GM21528 (cell line): ENCODE data around the gene CST7.

Experiments used
- ATAC-seq: cut with Tn5 transposase; IDR thresholded peaks from one replicate; pipeline ENCODE4 v1.9.1; 2021; ENCODE audit warnings: mild to moderate bottlenecking, moderate library complexity; ENCODE audit not compliant: unreplicated experiment, low FRiP score

CST7 gene

DNA sequence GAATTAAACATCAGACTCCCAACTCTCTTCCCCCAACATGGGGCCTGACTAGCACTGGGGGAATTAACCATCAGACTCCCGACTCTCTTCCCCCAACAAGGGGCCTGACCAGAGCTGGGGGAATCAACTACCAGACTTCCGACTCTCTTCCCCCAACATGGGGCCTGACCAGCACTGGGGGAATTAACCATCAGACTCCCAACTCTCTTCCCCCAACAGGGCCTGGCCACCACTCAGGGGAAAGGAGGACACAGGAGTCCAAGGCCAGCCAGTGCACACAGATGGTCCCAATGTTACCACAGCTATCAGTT, 13.1 kb downstream of the CST7 start:
- no peak for ATAC-seq

DNA sequence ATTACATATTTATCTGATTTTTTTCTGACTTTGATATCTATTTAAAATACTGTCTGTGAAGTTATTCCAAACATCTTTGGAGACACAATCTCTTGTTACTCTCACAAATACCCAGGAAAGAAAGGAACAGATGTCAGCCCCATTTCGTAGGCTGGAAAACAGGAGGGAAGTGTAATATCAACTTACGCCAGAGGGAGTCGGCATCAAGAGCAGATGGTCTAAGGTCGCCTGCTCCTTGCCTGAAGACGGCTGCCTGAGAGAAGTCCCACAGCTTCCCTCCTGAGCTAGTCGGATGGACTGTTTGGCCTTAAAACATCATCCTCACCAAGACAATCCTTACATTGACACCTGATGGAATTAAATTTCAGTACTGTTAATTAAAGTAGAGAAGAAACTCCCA, 13.4 kb downstream of the CST7 start:
- no peak for ATAC-seq

DNA sequence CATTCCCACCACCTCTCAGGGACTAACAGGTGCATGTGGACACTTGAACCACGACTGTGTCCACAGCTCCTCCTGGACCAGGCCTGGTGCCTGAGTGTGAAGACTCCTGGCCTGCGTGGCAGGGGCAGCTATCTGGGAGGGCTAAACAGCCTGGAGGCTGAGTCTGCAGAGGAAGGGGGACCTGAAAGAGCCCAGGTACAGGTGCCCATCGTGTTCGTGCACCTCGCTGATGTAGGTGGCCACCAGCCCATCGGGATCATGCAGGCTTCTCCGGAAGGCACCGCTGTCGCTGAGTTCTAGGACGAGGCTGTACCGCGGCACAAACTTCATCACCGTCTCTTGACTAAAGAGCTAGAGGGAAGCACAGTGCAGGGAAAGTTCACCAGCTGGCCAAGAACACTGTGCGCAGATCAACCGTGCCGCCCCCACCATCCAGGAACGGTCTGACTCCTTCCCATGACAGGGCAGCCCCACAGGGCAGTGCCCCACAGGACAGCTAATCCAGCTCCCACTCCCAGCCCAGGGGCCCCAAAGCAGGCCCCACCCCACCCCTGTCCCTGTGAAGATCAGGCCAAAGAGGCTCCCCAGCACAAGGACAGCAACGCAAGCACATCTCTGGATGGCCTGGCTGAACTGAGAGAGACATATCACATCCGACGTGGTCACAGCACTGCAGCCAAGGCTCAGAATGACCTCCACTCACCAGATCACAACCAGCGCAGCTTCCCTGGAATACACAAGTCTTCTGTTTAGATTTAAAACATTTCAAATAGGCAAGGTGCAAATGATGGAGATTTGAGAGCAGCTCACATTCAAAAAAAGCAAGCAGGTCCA, 14.8 kb downstream of the CST7 start:
- no peak for ATAC-seq

DNA sequence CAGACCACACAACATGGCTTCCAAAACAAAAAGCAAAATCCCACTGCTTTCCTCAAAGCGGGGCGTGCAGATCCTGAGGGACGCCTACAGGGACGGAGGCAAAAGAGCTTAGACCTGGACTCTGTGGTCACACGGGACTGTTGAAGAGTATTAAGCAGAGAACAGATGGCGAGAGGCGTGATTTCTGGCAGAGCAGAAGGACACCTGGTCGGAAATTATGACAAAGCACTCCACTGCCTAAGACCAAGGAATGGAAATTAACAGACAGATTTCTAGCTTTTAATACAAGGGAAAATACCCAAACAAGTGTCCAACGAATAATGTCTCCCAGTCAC, 15.4 kb downstream of the CST7 start:
- ATAC-seq, result no peak

DNA sequence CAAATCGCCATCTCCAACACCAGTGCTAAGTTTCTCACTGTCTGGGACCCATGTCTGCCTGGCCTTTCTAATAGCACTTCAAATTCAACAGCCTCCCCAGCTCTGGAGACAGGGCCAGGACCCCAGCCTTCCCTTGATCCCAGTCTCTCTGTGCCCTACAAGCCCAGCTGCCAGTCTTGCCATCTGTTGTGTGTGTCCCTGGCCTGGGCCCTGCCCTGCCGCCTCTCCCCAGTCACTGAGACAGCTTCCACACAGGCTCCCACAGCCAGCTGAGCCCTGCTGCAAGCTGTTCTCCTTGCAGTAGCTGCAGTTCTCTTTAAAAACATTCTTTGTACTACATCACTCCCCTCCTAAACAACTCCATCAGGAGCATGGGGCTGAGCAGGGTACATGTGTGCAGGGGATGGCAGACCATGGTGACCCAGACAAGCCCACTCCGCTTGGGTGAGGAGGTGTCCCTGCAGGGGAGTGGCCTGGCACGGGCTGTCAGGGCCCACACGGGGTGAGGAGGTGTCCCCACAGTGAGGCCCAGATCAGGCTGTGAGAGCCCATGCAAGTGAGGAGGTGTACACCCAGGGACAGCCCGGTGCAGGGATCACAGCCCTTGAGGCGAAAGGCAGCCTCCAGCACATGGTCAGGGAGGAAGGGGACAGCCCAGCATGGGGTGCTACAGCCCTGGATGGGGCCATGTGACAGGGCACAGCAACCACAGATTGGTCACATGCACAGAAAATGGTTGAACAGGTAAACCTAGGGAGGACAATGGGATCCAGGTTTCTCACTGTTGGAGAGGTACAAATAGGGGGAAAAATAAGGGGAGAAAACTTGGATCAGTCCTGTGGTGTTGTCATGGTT, 16.2 kb downstream of the CST7 start:
- ATAC-seq, result no peak

DNA sequence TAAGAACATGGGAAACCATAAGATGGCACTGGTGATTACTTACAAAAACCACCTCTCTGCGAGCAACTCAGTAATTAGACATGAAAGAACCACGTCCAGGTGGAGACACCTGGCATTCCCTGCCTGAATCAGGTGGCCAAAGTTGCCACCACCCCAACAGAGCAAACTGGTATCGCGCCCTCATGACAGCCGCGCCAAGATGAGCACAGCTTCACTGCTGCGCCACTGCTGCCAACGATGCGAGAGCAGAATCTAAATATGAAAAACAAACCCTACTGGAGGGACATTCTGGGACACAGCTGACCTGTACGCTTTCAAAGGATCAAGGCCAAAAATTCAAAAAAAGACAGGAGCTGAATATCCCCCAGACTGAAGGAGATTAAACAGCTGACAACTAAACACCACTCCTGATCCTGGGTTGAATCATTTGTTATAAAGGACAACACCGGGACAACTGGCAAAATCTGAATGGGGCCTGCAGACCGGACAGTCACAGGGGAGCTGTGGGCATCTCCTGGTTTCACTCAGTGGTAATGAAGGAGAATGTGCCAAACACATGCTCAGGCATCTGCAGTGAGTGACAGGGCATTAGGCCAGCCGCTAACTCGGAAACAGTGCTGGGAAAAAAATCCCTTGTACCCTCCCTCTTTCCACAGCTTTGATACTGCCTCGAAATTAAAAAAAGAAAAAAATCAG, 17.4 kb downstream of the CST7 start:
- no peak for ATAC-seq

DNA sequence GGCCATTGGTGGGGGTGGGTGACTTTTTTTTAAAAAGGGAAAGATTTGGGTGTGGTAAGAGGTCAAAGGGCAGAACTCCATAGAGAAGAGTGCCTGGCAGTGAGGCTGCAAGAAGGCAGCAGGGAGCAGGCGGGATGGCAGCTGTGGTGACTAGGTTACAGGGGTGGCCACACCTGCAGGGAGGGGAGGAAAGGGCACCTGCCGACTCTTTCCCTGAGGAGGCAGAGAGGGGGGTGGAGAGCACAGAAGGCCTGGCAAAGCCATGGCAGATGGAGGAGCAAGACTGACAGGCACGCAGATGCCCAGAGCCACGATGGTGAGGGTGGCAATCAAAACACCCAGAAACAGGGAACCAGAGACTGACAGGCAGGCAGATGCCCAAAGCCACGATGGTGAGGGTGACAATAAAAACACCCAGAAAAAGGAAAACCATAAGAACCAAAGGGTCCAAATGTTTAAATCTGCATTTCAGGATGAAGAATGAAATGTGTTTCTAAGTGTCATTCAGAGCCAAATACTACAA, 19.3 kb downstream of the CST7 start:
- ATAC-seq, result no peak

DNA sequence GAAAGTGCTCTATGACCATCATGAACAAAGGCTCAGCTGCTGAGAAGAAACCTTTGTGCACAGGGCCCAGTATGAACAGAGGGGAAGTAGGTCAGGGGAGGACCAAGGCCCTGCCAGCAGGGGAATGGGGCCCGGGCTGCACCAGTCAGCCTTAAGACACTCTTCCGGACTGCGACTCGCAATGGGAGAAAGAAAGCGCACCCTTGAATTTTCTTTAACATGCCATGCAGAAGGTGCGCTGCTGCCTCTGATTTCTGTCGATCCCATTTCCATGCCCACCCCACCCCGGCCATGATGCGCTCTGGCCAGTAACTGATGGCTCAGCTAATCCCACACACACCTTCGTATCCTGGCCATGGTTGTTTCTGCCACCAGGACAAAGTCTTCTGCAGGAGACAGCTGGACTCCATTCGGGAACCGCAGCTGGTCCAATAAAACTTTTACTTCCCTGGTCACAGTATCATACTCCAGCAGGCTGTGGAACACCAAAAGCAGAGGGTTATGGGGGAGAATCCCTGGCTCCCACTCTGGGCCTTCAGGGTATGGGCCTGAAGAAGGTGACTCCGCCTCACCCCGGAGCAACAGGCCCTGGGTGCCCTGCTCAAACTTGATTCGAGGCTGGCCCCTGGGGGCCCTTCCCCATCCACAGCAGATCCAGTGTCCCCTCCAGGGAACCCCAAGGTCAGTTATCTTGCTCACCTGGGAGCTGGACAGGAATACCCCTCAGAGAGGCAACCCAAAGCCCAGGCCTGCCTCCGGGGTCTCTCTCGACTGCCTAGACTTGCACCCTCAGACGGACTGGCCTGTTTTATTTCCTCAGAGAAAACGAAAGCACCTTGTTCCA, 20.3 kb downstream of the CST7 start:
- ATAC-seq, result no peak

DNA sequence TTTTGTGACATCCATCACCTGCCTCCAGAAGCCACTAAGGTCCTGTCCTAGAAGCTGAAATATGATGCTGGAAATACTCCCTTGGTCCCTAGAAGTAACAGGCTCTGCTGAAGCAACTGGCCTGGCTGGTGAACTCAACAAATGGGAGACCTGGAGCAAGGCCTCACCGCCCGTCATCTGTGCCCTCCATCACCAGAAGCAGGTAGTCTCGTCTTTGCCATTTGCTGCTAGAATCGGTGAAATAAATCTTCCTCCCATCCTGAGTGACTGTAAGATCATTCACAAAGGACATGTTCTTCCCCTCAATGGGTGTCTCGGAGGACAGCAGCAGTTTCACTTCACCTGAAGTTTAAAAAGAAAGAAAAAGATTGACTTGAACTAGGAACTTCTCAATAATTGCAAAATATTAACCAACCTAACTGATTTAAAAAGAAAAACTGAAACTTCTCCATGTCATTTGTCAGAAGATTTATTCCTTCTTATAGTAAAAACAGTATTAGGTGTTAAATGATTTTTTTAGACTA, 21.0 kb downstream of the CST7 start:
- ATAC-seq, result no peak

DNA sequence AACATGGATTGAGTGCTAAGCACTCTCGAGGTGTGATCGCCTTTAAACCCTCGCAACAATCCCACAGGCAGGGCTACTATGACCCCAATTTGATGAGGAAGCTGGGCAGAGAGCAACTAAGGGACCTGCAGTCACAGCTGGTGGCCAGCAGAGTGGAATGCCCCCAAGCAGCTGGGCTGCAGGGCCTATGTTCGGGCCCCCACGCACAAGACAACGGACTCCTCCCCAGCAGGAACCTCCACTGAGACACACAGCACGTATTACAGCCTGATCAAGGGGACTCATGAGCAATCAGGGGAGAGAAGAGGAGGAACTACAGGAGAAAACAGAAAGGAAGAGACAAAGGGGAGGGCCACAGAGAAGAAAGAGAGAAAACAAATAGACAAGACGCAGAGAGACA, 21.7 kb downstream of the CST7 start:
- no peak for ATAC-seq

DNA sequence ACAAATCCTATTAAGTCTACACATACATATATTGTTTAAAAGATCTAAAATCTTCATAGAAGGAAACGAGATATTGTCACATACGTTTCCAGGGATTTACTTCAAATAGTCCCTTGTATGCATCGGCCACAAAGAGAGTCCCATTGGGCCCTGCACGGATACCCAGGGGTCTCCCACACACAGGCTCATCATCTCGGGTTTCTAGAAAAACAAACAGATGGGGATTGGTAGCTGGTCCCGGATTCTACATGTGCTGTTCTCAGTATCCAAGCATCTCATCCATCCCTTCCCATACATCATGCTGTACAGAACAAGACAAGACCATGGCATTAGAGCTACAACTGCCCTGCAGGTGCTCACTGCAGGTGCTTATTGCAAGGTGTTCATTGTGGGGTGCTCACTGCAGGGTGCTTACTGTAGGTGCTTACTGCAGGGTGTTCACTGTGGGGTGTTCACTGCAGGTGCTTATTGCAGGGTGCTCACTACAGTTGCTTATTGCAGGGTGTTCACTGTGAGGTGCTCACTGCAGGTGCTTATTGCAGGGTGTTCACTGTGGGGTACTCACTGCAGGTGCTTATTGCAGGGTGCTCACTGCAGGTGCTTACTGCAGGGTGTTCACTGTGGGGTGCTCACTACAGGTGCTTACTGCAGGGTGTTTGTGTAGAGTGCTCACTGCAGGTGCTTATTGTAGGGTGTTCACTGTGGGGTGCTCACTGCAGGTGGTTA, 22.5 kb downstream of the CST7 start:
- no peak for ATAC-seq

DNA sequence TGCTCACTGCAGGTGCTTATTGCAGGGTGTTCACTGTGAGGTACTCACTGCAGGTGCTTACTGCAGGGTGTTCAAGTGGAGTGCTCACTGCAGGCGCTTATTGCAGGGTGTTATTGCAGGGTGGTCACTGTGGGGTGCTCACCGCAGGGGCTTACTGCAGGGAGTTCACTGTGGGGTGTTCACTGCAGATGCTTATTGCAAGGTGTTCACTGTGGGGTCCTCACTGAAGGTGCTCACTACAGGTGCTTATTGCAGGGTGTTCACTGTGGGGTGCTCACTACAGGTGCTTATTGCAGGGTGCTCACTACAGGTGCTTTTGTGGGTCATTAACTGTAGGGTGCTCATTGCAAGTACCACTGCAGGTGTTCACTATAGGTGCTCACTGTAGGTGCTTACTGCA, 23.3 kb downstream of the CST7 start:
- ATAC-seq, result no peak

DNA sequence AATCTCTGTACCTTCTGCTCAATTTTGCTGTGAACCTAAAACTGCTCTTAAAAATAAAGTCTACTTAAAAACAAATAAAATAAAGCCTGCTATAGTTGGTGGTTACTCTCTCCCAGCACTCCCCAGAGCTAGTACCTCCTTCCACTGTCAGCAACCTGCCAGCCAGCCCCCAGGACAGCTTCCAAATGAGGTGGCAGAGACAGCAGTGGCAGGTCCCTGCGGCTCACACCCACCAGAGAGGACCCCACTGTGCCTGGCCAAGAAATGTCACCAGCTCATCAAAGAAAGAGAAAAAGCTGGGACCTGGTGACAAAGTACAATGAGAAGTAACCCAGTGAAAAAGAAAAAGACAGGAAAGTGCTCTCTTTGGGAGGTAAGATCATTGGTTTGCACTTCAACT, 28.3 kb downstream of the CST7 start:
- ATAC-seq, result no peak

DNA sequence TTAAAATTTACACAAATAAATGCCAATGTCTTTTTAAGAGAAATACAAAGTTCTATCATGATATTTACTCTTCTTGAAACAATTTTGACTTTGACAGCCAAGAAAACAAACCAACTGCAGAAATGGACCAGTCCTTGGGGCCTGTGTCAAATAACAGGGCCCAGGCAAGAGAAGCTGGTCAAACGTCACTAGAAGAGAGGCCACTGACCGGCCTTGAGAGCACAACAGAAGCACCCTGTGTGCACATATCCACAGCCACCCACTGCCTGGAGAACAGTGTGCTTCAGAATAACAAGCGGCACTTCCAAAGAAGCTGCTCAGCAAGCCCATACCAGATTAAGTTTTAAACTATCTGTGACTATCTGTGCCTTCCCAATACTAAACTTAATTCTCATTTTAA, 28.7 kb downstream of the CST7 start:
- ATAC-seq, result no peak

DNA sequence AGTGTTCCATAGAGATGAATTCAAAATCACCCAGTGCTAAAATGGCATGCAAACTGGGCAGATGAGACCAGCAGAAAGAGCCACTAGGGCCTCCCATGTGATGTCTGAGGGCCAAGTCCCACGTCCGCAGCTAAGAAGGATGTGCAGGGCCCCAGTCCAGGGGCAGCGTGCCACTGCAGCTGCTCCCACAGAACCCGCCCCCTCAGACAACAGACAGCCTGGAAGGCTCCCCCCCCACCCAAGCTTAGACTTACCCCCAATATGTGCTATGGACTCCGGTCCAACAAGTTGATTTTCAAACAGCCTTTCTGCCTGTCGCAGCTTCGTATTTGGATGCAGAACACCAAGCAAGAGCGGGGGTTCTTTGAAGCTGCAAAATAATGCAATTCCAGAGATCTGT, 29.4 kb downstream of the CST7 start:
- no peak for ATAC-seq

DNA sequence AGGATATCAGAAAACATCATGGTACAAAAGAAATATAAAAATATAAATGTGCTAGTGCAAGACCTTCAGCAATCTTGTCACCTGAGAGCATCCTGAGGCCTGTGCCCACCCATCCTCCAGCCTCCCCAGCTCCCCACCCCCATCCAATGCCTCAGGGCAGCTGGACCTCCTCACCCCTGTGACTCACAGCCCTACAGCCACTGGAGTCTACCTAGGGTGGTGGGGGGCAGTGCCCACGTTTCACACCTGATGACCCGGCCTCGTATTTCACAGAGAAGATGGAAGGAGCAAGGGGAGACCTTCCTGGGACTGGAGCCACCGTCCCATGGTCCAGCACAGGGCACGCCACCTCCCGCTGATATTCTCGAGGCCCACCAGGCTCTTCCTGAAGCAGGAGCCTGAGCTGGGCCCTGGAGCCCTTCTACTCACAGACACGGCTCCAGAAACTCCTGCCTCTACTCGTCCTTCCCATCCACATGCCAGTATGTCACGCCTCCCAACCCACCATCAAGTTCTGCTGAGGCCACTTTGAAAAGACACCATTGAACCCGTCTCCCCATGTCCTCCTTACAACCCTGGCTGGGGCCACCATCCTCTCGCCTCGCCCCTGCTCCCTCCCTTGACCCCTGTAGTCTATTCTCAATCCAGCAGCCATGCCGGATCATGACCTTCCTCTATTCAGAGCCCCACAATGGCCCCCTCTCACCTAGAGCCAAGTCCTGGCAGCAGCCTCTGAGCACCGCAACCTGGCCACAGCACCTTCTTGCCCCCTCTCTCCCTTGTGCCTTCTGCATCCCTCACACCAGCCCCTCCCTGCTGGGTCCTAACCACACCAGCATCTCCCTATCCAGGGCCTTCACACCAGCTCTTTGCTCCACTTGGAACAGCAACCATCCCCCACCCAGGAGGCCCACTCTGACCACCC, 30.2 kb downstream of the CST7 start:
- no peak for ATAC-seq

DNA sequence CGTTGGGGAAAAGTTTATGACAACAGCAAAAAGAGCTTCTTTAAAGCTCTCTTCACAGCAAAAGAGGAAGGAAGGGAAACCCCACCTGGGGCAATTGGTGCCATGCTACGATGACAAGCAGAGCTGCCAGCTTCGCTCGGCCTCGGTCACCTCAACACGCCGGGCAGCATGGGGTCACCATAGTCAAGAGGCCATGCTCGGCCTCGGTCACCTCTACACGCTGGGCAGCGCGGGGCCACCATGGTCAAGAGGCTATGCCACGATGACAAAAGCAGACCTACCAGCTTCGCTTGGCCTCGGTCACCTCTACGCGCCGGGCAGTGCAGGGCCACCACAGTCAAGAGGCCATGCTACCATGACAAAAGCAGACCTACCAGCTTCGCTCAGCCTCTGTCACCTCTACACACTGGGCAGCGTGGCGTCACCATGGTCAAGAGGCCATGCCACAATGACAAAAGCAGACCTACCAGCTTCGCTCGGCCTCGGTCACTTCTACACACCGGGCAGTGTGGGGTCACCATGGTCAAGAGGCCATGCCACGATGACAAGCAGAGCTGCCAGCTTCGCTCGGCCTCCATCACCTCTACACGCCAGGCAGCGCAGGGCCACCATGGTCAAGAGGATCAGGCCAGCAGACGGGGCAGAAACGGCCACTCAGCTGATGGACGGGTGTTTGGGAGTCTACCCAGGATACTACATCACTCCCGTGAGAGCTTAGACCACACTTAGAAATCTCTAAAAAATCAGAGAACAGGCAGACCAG, 31.4 kb downstream of the CST7 start:
- no peak for ATAC-seq

DNA sequence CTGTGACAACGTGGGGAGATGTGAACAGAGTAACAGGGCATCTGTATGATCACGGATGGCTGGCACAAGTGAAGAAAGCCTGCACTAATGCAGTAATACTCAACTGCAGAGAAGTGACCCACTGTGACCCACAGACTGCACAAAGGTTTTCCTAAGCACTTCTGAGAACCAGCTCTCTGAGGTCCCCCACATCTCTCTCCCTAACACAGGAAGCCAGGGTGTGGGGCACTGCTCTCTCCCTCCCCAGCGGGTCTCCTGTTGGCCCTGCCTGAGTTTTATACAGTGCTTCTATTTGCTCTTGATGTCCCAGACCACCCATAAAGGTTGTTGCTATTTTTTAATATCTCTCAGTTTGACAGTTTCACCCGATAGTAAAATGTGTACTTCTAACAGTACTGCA, 32.2 kb downstream of the CST7 start:
- no peak for ATAC-seq
